ENCODE results near the gene MGAT3. TPM values are rescaled to one million over a fixed set of nuclear protein-coding genes. Genes with fewer than 3 reads are reported as not detected.

The MGAT3 gene
- total and polyA plus RNA-seq, 2 donors (not counting 1 experiment from before 2014, with no cell fraction given) = 11.1 to 27.8 TPM

- Histone ChIP-seq H3K9me3 (ENCODE audit: control extremely low read depth in 1 of 3, control insufficient read depth in 2 of 3, insufficient read depth in 1 of 3, low read length in 2 of 3) (no peaks in the 10 kb centered on the region), H3K4me1 (ENCODE audit: control insufficient read depth in 2 of 2, insufficient read depth in 2 of 2, low read length in 2 of 2) (peaks cover 6 to 15% of the 10 kb centered on the region in 2 donors), H3K36me3 (replicated peaks in 1 of 2; ENCODE audit: control extremely low read depth in 1 of 2, control insufficient read depth in 1 of 2, extremely low read depth in 1 of 2, insufficient read depth in 2 of 2, low read length in 1 of 2) (peaks cover 0 to 3% of the 10 kb centered on the region in 2 experiments), H2AFZ (ENCODE audit: insufficient read depth, low read depth, low read length, poor library complexity, severe bottlenecking) (no peak overlapping the region), H3K27ac (ENCODE audit: low read length in 2 of 2) (no peak overlapping the region), H3K4me2 (replicated peaks; ENCODE audit: low read depth, low read length, poor library complexity, severe bottlenecking) (no peak overlapping the region), H3K4me3 (ENCODE audit: control extremely low read depth in 1 of 5, extremely low read depth in 1 of 5, insufficient read depth in 1 of 5, low read depth in 2 of 5, low read length in 4 of 5) (no peak overlapping the region), H3K27me3 (replicated peaks in 1 of 4; ENCODE audit: control extremely low read depth in 1 of 4, control insufficient read depth in 3 of 4, insufficient read depth in 4 of 4, low read length in 3 of 4) (no peaks in the 10 kb centered on the region), H3K9ac (ENCODE audit: low read length) (no peak overlapping the region), H3K79me2 (ENCODE audit: control insufficient read depth, insufficient read depth, low read length) (no peaks in the 10 kb centered on the region), H4K20me1 (ENCODE audit: control insufficient read depth, insufficient read depth, low read length, poor library complexity, severe bottlenecking) (no peaks in the 10 kb centered on the region)
- ATAC-seq (ENCODE audit: low read depth) (no peak), DNase-seq (no peak)
- no peaks in the 10 kb centered on the region for H3K27me3 Mint-ChIP-seq
- WGBS (ENCODE audit: insufficient coverage) = 96% methylated on average over 6 of the region's 9 CpGs
- no peaks in the 10 kb centered on the region for H3K9me3 Mint-ChIP-seq (ENCODE audit: insufficient read depth)
- no peak for TF ChIP-seq EZH2 (IDR thresholded peaks at IDR 0.05; ENCODE audit: borderline replicate concordance, insufficient read depth, low read depth, low read length, poor library complexity, severe bottlenecking)
- TF ChIP-seq CTCF (IDR thresholded peaks at IDR 0.05) = no peak
- POLR2A ChIA-PET = interaction anchor here (1.0 to 1.2 kb wide), 2 partner anchors 11 to 42 kb away, joined by 4 to 6 read pairs; partner anchors contain the start of gene MIEF1
- peaks cover 25% of the 10 kb centered on the region for H3K4me1 Mint-ChIP-seq
- intact Hi-C loops (cut with micrococcal nuclease) = loop anchor here (2.0 kb wide), 1 partner anchor 44 kb away; no protein-coding TSS in a partner anchor
- peak overlapping the region; percentile 10 for H3K27ac Mint-ChIP-seq
- no peak overlapping the region for H3K4me3 Mint-ChIP-seq
- CTCF ChIA-PET = interaction anchor here (0.5 to 10.4 kb wide), 15 partner anchors 9 to 545 kb away, joined by 3 to 166 read pairs (median 4); partner anchors contain the start of genes ATF4, MIEF1 and TAB1
Observed at GRCh38 chr22:39490966-39491680, 34.3 kb downstream of the MGAT3 start.

GRCh38 chr22:39491696-39492095 is 34.9 kb downstream of the MGAT3 start:
- Mint-ChIP-seq H3K27me3 (no peaks in the 10 kb centered on the region), H3K27ac (no peak overlapping the region), H3K9me3 (ENCODE audit: insufficient read depth) (no peaks in the 10 kb centered on the region), H3K4me3 (no peak overlapping the region), H3K4me1 (peaks cover 29% of the 10 kb centered on the region)
- Histone ChIP-seq H3K36me3 (replicated peaks in 1 of 2; ENCODE audit: control extremely low read depth in 1 of 2, control insufficient read depth in 1 of 2, extremely low read depth in 1 of 2, insufficient read depth in 2 of 2, low read length in 1 of 2) (peaks cover 0 to 3% of the 10 kb centered on the region in 2 experiments), H3K9me3 (ENCODE audit: control extremely low read depth in 1 of 3, control insufficient read depth in 2 of 3, insufficient read depth in 1 of 3, low read length in 2 of 3) (no peaks in the 10 kb centered on the region), H2AFZ (ENCODE audit: insufficient read depth, low read depth, low read length, poor library complexity, severe bottlenecking) (no peak overlapping the region), H3K27me3 (replicated peaks in 1 of 4; ENCODE audit: control extremely low read depth in 1 of 4, control insufficient read depth in 3 of 4, insufficient read depth in 4 of 4, low read length in 3 of 4) (no peaks in the 10 kb centered on the region), H3K27ac (ENCODE audit: low read length in 2 of 2) (no peak overlapping the region), H3K9ac (ENCODE audit: low read length) (no peak overlapping the region), H3K4me3 (ENCODE audit: control extremely low read depth in 1 of 5, extremely low read depth in 1 of 5, insufficient read depth in 1 of 5, low read depth in 2 of 5, low read length in 4 of 5) (no peak overlapping the region), H3K4me2 (replicated peaks; ENCODE audit: low read depth, low read length, poor library complexity, severe bottlenecking) (no peak overlapping the region), H4K20me1 (ENCODE audit: control insufficient read depth, insufficient read depth, low read length, poor library complexity, severe bottlenecking) (no peaks in the 10 kb centered on the region), H3K79me2 (ENCODE audit: control insufficient read depth, insufficient read depth, low read length) (no peaks in the 10 kb centered on the region), H3K4me1 (ENCODE audit: control insufficient read depth in 2 of 2, insufficient read depth in 2 of 2, low read length in 2 of 2) (peaks cover 8 to 20% of the 10 kb centered on the region in 2 donors)
- intact Hi-C loops (cut with micrococcal nuclease) = loop anchor here (2.0 kb wide), 1 partner anchor 45 kb away; no protein-coding TSS in a partner anchor
- ChIA-PET POLR2A (interaction anchor here (0.7 to 1.7 kb wide), 2 partner anchors 50 to 142 kb away, joined by 3 to 9 read pairs; partner anchors contain the start of gene SYNGR1), CTCF (interaction anchor here (0.5 to 10.4 kb wide), 12 partner anchors 10 to 544 kb away, joined by 3 to 166 read pairs (median 6); partner anchors contain the start of gene ATF4)
- WGBS (ENCODE audit: insufficient coverage) = 100% methylated on average over 2 of the region's 6 CpGs
- no peak for ATAC-seq (ENCODE audit: low read depth)
- no peak for DNase-seq
- TF ChIP-seq CTCF (IDR thresholded peaks at IDR 0.05) = no peak
- no peak for TF ChIP-seq EZH2 (IDR thresholded peaks at IDR 0.05; ENCODE audit: borderline replicate concordance, insufficient read depth, low read depth, low read length, poor library complexity, severe bottlenecking)
